GM18507 (cell line): ENCODE measurements around the gene ADAMTSL2.

ENCODE experiments used
- DNase-seq: peaks from one replicate; pipeline ENCODE4 v3.0.0; 2011; ENCODE audit warnings: low read depth; ENCODE audit not compliant: insufficient read length; ENCODE audit errors: extremely low spot score
- FAIRE-seq: peaks from 2 replicates; lab custom pipeline; 2011; peaks lifted over from hg19 to GRCh38; lab: Jason Lieb, UNC

The ADAMTSL2 gene

GRCh38 chr9:133499132-133499891, 35.2 kb upstream of the ADAMTSL2 start:
- no peak for FAIRE-seq
- DNase-seq = no peak

GRCh38 chr9:133499892-133500270, 34.6 kb upstream of the ADAMTSL2 start:
- FAIRE-seq = no peak

GRCh38 chr9:133502112-133502511, 32.4 kb upstream of the ADAMTSL2 start:
- no peak for FAIRE-seq
- no peak for DNase-seq

More at GRCh38 chr9:133499892-133500270, 34.6 kb upstream of the ADAMTSL2 start:
- DNase-seq = no peak

- no peak for FAIRE-seq
- no peak for DNase-seq
These were observed 29.2 kb upstream of the ADAMTSL2 start for GRCh38 chr9:133505186-133505830.

GRCh38 chr9:133505901-133506652, 28.4 kb upstream of the ADAMTSL2 start:
- no peak for FAIRE-seq
- no peak for DNase-seq

- FAIRE-seq (no peak), DNase-seq (no peak)
These were observed 27.9 kb upstream of the ADAMTSL2 start for GRCh38 chr9:133506653-133507038.

- FAIRE-seq (no peak), DNase-seq (no peak)
These were observed 27.1 kb upstream of the ADAMTSL2 start for GRCh38 chr9:133507246-133507965.

GRCh38 chr9:133508046-133508445, 26.5 kb upstream of the ADAMTSL2 start:
- FAIRE-seq = no peak

GRCh38 chr9:133509179-133510083, 25.1 kb upstream of the ADAMTSL2 start:
- DNase-seq (no peak), FAIRE-seq (no peak)

More at GRCh38 chr9:133508046-133508445, 26.5 kb upstream of the ADAMTSL2 start:
- no peak for DNase-seq

GRCh38 chr9:133510926-133511505, 23.5 kb upstream of the ADAMTSL2 start:
- DNase-seq (no peak), FAIRE-seq (no peak)

- FAIRE-seq = no peak
- no peak for DNase-seq
These were observed 22.9 kb upstream of the ADAMTSL2 start for GRCh38 chr9:133511607-133512006.

GRCh38 chr9:133512253-133513213, 22.0 kb upstream of the ADAMTSL2 start:
- DNase-seq (no peak), FAIRE-seq (no peak)

GRCh38 chr9:133513214-133514100, 21.0 kb upstream of the ADAMTSL2 start:
- FAIRE-seq (no peak), DNase-seq (no peak)

GRCh38 chr9:133514460-133515239, 19.9 kb upstream of the ADAMTSL2 start:
- DNase-seq = no peak
- no peak for FAIRE-seq

GRCh38 chr9:133515240-133515610, 19.3 kb upstream of the ADAMTSL2 start:
- FAIRE-seq (no peak), DNase-seq (no peak)
